22Rv1 (cell line): ENCODE results near the gene ETNK1.
A peak's percentile ranks its signal among the peaks of the same experiment; 100 is the strongest.

ENCODE experiments used
- H3K27ac ChIP-seq: fragments of 450-650 bp; 2 replicates; pipeline ENCODE4 v1.5.1; 2017
- CTCF ChIP-seq: fragments of 450-650 bp; IDR thresholded peaks from 2 replicates; pipeline ENCODE4 v1.5.1; 2017; ENCODE audit warnings: mild to moderate bottlenecking
- ZFX ChIP-seq: fragments of 450-650 bp; IDR thresholded peaks from 2 replicates; pipeline ENCODE4 v1.6.1; 2017; ENCODE audit warnings: antibody characterized with exemption, borderline replicate concordance

ETNK1 gene

GRCh38 chr12:22624548-22624869 is 462 bp upstream of the ETNK1 start:
- H3K27ac ChIP-seq = peak overlapping the region; percentile 87

GRCh38 chr12:22625762-22626294 is 857 bp downstream of the ETNK1 start:
- no peak for TF ChIP-seq ZFX
- no peak for TF ChIP-seq CTCF

More at GRCh38 chr12:22624548-22624869, 462 bp upstream of the ETNK1 start:
- TF ChIP-seq CTCF (no peak), ZFX (no peak)

GRCh38 chr12:22626406-22626805 is 1.4 kb downstream of the ETNK1 start:
- TF ChIP-seq ZFX (no peak), CTCF (no peak)
- peak overlapping the region; percentile 87; the same call in 1 of the 2 replicates for H3K27ac ChIP-seq

More at GRCh38 chr12:22625762-22626294, 857 bp downstream of the ETNK1 start:
- peak overlapping the region; percentile 87 for H3K27ac ChIP-seq

- no peak overlapping the region for H3K27ac ChIP-seq
- TF ChIP-seq ZFX = no peak
- no peak for TF ChIP-seq CTCF
Measured at GRCh38 chr12:22627371-22627770, 2.4 kb downstream of the ETNK1 start.

GRCh38 chr12:22628228-22628627 is 3.3 kb downstream of the ETNK1 start:
- H3K27ac ChIP-seq = no peak overlapping the region
- no peak for TF ChIP-seq CTCF
- TF ChIP-seq ZFX = no peak

- TF ChIP-seq CTCF = peak; percentile 87
- no peak for TF ChIP-seq ZFX
- no peak overlapping the region for H3K27ac ChIP-seq
Measured at GRCh38 chr12:22631863-22632463, 7.0 kb downstream of the ETNK1 start.

- TF ChIP-seq CTCF (no peak), ZFX (no peak)
- H3K27ac ChIP-seq = no peak overlapping the region
Measured at GRCh38 chr12:22634883-22635282, 9.9 kb downstream of the ETNK1 start.
